ENCODE results near the gene DNAJB12. TPM values are rescaled to one million over a fixed set of nuclear protein-coding genes. Genes with fewer than 3 reads are reported as not detected.
"Not testable (repeated sequence)": the region's sequence is repeated elsewhere in the genome, so short reads cannot be mapped to it uniquely, and the experiment has no call there.

Gene DNAJB12
- total and polyA plus RNA-seq, 10 donors, result 13.6 to 55.4 (median 40.5) TPM

DNA sequence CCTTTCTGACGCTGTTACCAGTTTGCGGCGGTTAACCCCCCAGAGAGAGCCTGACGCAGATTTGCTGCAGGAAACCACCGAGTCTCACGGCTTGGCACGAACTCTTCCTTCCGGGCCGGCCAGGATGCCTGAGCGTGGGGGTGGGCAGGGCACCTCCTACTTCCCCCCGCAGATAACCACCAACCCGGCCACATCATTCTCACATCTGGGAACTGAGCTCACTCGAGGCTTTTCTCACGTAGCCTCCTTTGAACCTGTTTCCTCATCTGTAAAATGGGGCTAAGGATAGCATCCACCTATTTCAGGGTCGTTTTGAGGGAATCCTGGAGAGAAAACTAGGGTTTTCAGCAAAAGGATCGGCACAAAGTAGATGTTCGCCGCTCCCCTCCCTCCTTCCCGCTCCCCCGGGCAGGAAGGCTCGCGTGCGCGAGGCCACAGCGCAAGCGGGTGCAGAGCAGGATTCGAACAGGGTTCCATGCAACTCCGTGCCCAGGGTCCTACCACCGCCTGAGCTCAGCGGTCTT is 57.4 kb downstream of the DNAJB12 start:
- peaks cover 21 to 75% (median 35%) of the 10 kb centered on the region in 6 donors for H3K4me1 ChIP-seq
- no peaks in the 10 kb centered on the region for H3K9me3 ChIP-seq
- peak; percentile 99 for DNase-seq
- no peaks in the 10 kb centered on the region for H3K36me3 ChIP-seq
- TF ChIP-seq, protein P1, sequence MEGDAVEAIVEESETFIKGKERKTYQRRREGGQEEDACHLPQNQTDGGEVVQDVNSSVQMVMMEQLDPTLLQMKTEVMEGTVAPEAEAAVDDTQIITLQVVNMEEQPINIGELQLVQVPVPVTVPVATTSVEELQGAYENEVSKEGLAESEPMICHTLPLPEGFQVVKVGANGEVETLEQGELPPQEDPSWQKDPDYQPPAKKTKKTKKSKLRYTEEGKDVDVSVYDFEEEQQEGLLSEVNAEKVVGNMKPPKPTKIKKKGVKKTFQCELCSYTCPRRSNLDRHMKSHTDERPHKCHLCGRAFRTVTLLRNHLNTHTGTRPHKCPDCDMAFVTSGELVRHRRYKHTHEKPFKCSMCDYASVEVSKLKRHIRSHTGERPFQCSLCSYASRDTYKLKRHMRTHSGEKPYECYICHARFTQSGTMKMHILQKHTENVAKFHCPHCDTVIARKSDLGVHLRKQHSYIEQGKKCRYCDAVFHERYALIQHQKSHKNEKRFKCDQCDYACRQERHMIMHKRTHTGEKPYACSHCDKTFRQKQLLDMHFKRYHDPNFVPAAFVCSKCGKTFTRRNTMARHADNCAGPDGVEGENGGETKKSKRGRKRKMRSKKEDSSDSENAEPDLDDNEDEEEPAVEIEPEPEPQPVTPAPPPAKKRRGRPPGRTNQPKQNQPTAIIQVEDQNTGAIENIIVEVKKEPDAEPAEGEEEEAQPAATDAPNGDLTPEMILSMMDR (IDR thresholded peaks at IDR 0.05 in 8 of 11, conservative IDR thresholded peaks at IDR 0.05 in 3 of 11), result peak in 2 of 11 experiments; percentile 2 to 11
- TF ChIP-seq POLR2AphosphoS5 (IDR thresholded peaks at IDR 0.05) (peak; percentile 97 to 99 (median 98)), POLR2A (IDR thresholded peaks at IDR 0.05) (peak; percentile 59 to 86 (median 72))
- no peaks in the 10 kb centered on the region for H3K27me3 ChIP-seq (replicated peaks in 1 of 7)
- peak overlapping the region; percentile 26 to 75 (median 53) for H3K4me3 ChIP-seq
- WGBS, 5 donors, result 0 to 1% (median 0%) methylated on average over 16 to 30 of the region's 30 CpGs
- intact Hi-C loops (cut with DNase I; ENCODE audit: low total_unique reads), result no loop called here
- H3K27ac ChIP-seq, result peak overlapping the region; percentile 94 to 100 (median 98)

DNA sequence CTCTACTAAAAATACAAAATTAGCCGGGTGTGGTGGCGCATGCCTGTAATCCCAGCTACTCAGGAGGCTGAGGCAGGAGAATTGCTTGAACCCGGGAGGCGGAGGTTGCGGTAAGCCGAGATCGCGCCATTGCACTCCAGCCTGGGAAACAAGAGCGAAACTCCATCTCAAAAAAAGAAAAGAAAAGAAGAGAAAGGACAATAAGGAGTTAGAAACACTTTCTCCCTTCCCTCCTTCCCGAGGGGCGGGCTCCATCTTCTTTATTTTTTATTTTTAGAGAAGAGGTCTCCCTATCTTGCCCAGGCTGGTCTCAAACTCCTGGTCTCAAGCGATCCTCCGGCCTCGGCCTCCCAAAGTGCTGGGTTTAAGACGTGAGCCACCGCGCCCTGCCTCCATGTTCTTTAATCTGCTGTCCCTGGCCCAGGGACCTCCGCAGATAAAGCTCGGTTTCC is 57.9 kb downstream of the DNAJB12 start:
- Histone ChIP-seq H3K4me3 (peak overlapping the region in 5 of 8 donors; percentile 25 to 75 (median 53)), H3K4me1 (peaks cover 21 to 74% (median 35%) of the 10 kb centered on the region in 6 donors), H3K27ac (peak overlapping the region; percentile 94 to 100 (median 98))
- H3K36me3 ChIP-seq; DNase-seq; H3K9me3 ChIP-seq; H3K27me3 ChIP-seq (replicated peaks in 1 of 7); intact Hi-C loops (cut with DNase I; ENCODE audit: low total_unique reads): not testable (repeated sequence)
- WGBS, 5 donors, result 41 to 53% (median 51%) methylated on average over 19 of the region's 19 CpGs
- TF ChIP-seq, protein P1 (IDR thresholded peaks at IDR 0.05 in 8 of 11, conservative IDR thresholded peaks at IDR 0.05 in 3 of 11), result peak in 1 of 11 experiments; percentile 1

DNA sequence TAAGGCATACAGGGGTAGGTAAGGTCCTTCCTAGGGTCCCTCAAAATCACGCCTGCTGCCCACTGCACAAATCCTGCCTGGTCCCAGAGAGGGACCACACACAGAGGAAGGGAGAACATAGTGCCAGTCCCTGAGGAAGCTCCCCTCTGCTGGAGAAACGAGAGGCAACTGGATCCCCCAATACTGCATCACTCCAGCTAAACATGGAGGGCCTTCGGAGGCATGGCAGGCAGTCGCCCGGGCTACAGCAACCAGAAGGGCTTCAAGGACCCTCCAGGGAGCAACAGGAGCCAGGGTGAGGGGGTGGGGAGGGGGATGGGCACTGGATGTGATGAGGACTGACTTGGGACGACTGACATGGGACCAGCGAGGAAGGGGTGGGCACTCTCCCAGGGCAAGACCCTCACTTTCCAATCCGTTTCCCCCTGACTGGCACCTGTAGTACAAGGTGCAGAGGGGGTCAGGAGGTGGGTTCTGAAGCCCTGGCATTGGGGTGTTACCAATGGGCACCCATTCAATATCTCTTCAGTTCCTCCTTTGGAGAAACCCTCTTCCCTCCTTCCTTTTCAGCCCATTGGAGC is 59.3 kb downstream of the DNAJB12 start:
- Histone ChIP-seq H3K4me3 (no peak overlapping the region), H3K27ac (peak overlapping the region in 6 of 8 donors; percentile 32 to 100 (median 99)), H3K36me3 (no peaks in the 10 kb centered on the region), H3K9me3 (no peaks in the 10 kb centered on the region), H3K27me3 (replicated peaks in 1 of 7) (no peaks in the 10 kb centered on the region), H3K4me1 (peaks cover 21 to 78% (median 35%) of the 10 kb centered on the region in 6 donors)
- WGBS, 5 donors, result 81 to 92% (median 89%) methylated on average over 8 of the region's 8 CpGs
- no peak for TF ChIP-seq POLR2AphosphoS5 (IDR thresholded peaks at IDR 0.05)
- no peak for TF ChIP-seq POLR2A (IDR thresholded peaks at IDR 0.05)
- TF ChIP-seq, protein P1 (IDR thresholded peaks at IDR 0.05 in 8 of 11, conservative IDR thresholded peaks at IDR 0.05 in 3 of 11), result no peak
- intact Hi-C loops (cut with DNase I; ENCODE audit: low total_unique reads), result no loop called here
- no peak for DNase-seq

DNA sequence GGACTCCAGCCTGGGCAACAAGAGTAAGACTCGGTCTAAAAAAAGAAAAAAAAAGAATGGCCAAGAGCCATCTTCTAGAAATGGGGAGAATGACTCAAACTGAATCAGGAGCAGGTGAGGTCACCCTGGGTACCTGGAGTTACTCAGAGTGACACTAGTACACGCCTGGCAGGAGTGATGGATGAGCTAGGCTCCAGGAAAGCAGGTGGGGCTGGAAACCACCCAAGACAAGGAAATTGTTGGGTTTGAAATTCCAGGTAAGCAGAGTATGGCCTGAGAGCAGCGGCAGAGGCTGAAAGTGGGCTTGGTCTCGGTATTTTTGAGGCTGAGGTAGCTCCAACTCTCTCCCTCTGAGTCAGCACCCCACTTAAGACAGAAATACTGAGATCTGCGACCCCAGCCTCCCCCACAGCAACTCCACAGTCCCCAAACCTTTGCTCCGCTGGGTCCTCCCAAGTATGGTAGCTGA is 62.5 kb downstream of the DNAJB12 start:
- no peak overlapping the region for H3K4me3 ChIP-seq
- H3K27ac ChIP-seq, result peak overlapping the region in 2 of 8 donors; percentile 27 to 43
- TF ChIP-seq POLR2AphosphoS5 (IDR thresholded peaks at IDR 0.05), result no peak
- TF ChIP-seq POLR2A (IDR thresholded peaks at IDR 0.05), result no peak
- TF ChIP-seq, protein P1 (IDR thresholded peaks at IDR 0.05 in 8 of 11, conservative IDR thresholded peaks at IDR 0.05 in 3 of 11), result no peak
- no peaks in the 10 kb centered on the region for H3K36me3 ChIP-seq
- WGBS, 5 donors, result 63 to 77% (median 73%) methylated on average over 5 to 6 of the region's 6 CpGs
- intact Hi-C loops (cut with DNase I; ENCODE audit: low total_unique reads), result no loop called here
- no peaks in the 10 kb centered on the region for H3K27me3 ChIP-seq (replicated peaks in 1 of 7)
- peaks cover 15 to 58% (median 21%) of the 10 kb centered on the region in 6 donors for H3K4me1 ChIP-seq
- no peak for DNase-seq
- H3K9me3 ChIP-seq, result no peaks in the 10 kb centered on the region
